Loucy (cell line): ENCODE measurements around the gene FEZ2.

ENCODE experiments used
- H2AFZ ChIP-seq: fragments of 200-600 bp; sonication (generic); 2 replicates; pipeline ENCODE4 v1.6.0; 2016; ENCODE audit warnings: antibody characterized with exemption, mild to moderate bottlenecking, low read length, moderate library complexity
- H3F3A ChIP-seq: fragments of 200-600 bp; 2 replicates; pipeline ENCODE4 v1.6.0; 2016; ENCODE audit warnings: antibody characterized with exemption, low read depth, mild to moderate bottlenecking
- H3K27me3 ChIP-seq: fragments of 200-600 bp; sonication (generic); 2 replicates; pipeline ENCODE4 v1.6.1; 2014; ENCODE audit warnings: low read length, mild to moderate bottlenecking; ENCODE audit not compliant: insufficient read depth, poor library complexity, severe bottlenecking
- H3K36me3 ChIP-seq: fragments of 200-600 bp; sonication (generic); 2 replicates; pipeline ENCODE4 v1.6.1; 2016; ENCODE audit warnings: low read length; ENCODE audit not compliant: insufficient read depth
- H3K4me1 ChIP-seq: fragments of 200-600 bp; sonication (generic); 2 replicates; pipeline ENCODE4 v1.5.1; 2014; ENCODE audit warnings: low read length, mild to moderate bottlenecking; ENCODE audit not compliant: insufficient read depth, poor library complexity, severe bottlenecking
- H3K4me2 ChIP-seq: fragments of 200-600 bp; sonication (generic); 2 replicates; pipeline ENCODE4 v1.6.0; 2014; ENCODE audit warnings: antibody characterized with exemption, low read length, low read depth, mild to moderate bottlenecking; ENCODE audit not compliant: poor library complexity, severe bottlenecking
- H3K4me3 ChIP-seq: fragments of 200-600 bp; sonication (generic); 2 replicates; pipeline ENCODE4 v1.5.1; 2014; ENCODE audit warnings: low read length, mild to moderate bottlenecking, mixed read lengths; ENCODE audit not compliant: poor library complexity, severe bottlenecking
- H3K79me2 ChIP-seq: fragments of 200-600 bp; sonication (generic); 2 replicates; pipeline ENCODE4 v1.6.1; 2014; ENCODE audit warnings: low read length; ENCODE audit not compliant: insufficient read depth
- H3K9ac ChIP-seq: fragments of 200-600 bp; sonication (generic); 2 replicates; pipeline ENCODE4 v1.6.0; 2014; ENCODE audit warnings: mild to moderate bottlenecking, low read depth, low read length, moderate library complexity; ENCODE audit not compliant: poor library complexity, severe bottlenecking
- H3K9me2 ChIP-seq: fragments of 200-600 bp; sonication (generic); replicated peaks from 2 replicates; pipeline ENCODE4 v1.6.1; 2016; ENCODE audit warnings: low read depth, low read length, mixed read lengths
- H3K9me3 ChIP-seq: fragments of 200-600 bp; sonication (generic); 2 replicates; pipeline ENCODE4 v1.6.1; 2014; ENCODE audit warnings: mild to moderate bottlenecking, antibody characterized with exemption, low read length, low read depth; ENCODE audit not compliant: insufficient read depth
- H4K20me1 ChIP-seq: fragments of 200-600 bp; sonication (generic); 2 replicates; pipeline ENCODE4 v1.6.0; 2014; ENCODE audit warnings: antibody characterized with exemption, low read length, mild to moderate bottlenecking; ENCODE audit not compliant: insufficient read depth, poor library complexity, severe bottlenecking
- CTCF ChIP-seq: fragments of 200-600 bp; sonication (generic); conservative IDR thresholded peaks from 2 replicates; pipeline ENCODE4 v1.5.1; 2014; ENCODE audit warnings: mild to moderate bottlenecking, antibody characterized with exemption, low read length
- EZH2phosphoT487 ChIP-seq: fragments of 200-600 bp; IDR thresholded peaks from 2 replicates; pipeline ENCODE4 v1.6.1; 2018; ENCODE audit warnings: antibody characterized with exemption, mild to moderate bottlenecking, moderate library complexity, borderline replicate concordance

The FEZ2 gene

GRCh38 chr2:36587101-36587500 lies 10.9 kb downstream of the FEZ2 start:
- no peak overlapping the region for H3K4me2 ChIP-seq
- no peaks in the 10 kb centered on the region for H3K9me3 ChIP-seq
- TF ChIP-seq EZH2phosphoT487 (no peak), CTCF (no peak)
- no peaks in the 10 kb centered on the region for H3K9me2 ChIP-seq
- H3K79me2 ChIP-seq = 0 out of 2 replicates have a peak, but pooled peaks cover 13% of the 10 kb centered on the region
- peaks cover 51% of the 10 kb centered on the region for H3K36me3 ChIP-seq
- H3K27me3 ChIP-seq = no peaks in the 10 kb centered on the region
- H2AFZ ChIP-seq = no peak overlapping the region
- no peak overlapping the region for H3K9ac ChIP-seq
- no peaks in the 10 kb centered on the region for H3F3A ChIP-seq
- H4K20me1 ChIP-seq = no peaks in the 10 kb centered on the region
- peaks cover 13% of the 10 kb centered on the region for H3K4me1 ChIP-seq
- no peak overlapping the region for H3K4me3 ChIP-seq

- no peak overlapping the region for H3K4me3 ChIP-seq
- peaks cover 9% of the 10 kb centered on the region for H3K4me1 ChIP-seq
- 0 out of 2 replicates have a peak, but pooled peaks cover 13% of the 10 kb centered on the region for H3K79me2 ChIP-seq
- no peak overlapping the region for H3K9ac ChIP-seq
- no peaks in the 10 kb centered on the region for H3K27me3 ChIP-seq
- no peak overlapping the region for H2AFZ ChIP-seq
- H3K9me3 ChIP-seq = no peaks in the 10 kb centered on the region
- H3F3A ChIP-seq = no peaks in the 10 kb centered on the region
- no peaks in the 10 kb centered on the region for H3K9me2 ChIP-seq
- no peak for TF ChIP-seq CTCF
- TF ChIP-seq EZH2phosphoT487 = no peak
- H3K36me3 ChIP-seq = peaks cover 55% of the 10 kb centered on the region
- no peak overlapping the region for H3K4me2 ChIP-seq
- no peaks in the 10 kb centered on the region for H4K20me1 ChIP-seq
These were observed 11.3 kb downstream of the FEZ2 start for GRCh38 chr2:36586672-36587071.

- Histone ChIP-seq H3F3A (no peaks in the 10 kb centered on the region), H3K4me2 (no peak overlapping the region), H3K9ac (no peak overlapping the region), H3K36me3 (peaks cover 67% of the 10 kb centered on the region), H3K27me3 (no peaks in the 10 kb centered on the region), H3K4me3 (no peak overlapping the region), H3K79me2 (0 out of 2 replicates have a peak, but pooled peaks cover 4% of the 10 kb centered on the region), H3K9me3 (no peaks in the 10 kb centered on the region), H2AFZ (no peak overlapping the region), H4K20me1 (no peaks in the 10 kb centered on the region), H3K9me2 (no peaks in the 10 kb centered on the region), H3K4me1 (no peaks in the 10 kb centered on the region)
- TF ChIP-seq CTCF = no peak
- no peak for TF ChIP-seq EZH2phosphoT487
These were observed 13.7 kb downstream of the FEZ2 start for GRCh38 chr2:36584148-36584794.
